CD14-positive monocyte (primary cell): Measurements from ENCODE around the gene ZNF133. TPM values are rescaled to one million over a fixed set of nuclear protein-coding genes. Genes with fewer than 3 reads are reported as not detected.

ENCODE experiments used
- DNase-seq, 3 donors: peaks; one replicate each; pipeline ENCODE4 v3.0.0-alpha.2; 2011 to 2022
- H2AFZ ChIP-seq: 2 replicates; pipeline ENCODE4 v1.6.0; 2012; ENCODE audit warnings: mild to moderate bottlenecking, low read depth, low read length, inconsistent platforms; ENCODE audit not compliant: insufficient read depth, poor library complexity, severe bottlenecking
- H3K27ac ChIP-seq, 2 donors: 1 replicate in 1 of 2; 2 replicates in 1 of 2; pipeline ENCODE4 v1.5.1; 2012 to 2013; ENCODE audit warnings: low read length in 2 of 2, control low read depth in 1 of 2, inconsistent platforms in 1 of 2, low read depth in 1 of 2, mild to moderate bottlenecking in 1 of 2
- H3K27me3 ChIP-seq, 2 donors: one replicate each; pipeline versions ENCODE4 v1.6.0 to v1.6.1; 2011 to 2013; ENCODE audit warnings: low read length in 2 of 2; ENCODE audit not compliant: control insufficient read depth in 2 of 2, insufficient read depth in 2 of 2
- H3K36me3 ChIP-seq, 2 donors: replicated peaks in 1 of 2; 1 replicate in 1 of 2; 2 replicates in 1 of 2; pipeline versions ENCODE4 v1.5.1 to v1.6.1; 2012 to 2013; ENCODE audit warnings: low read length in 2 of 2, control low read depth in 1 of 2, inconsistent platforms in 1 of 2, mild to moderate bottlenecking in 1 of 2; ENCODE audit not compliant: insufficient read depth in 2 of 2, control insufficient read depth in 1 of 2
- H3K4me1 ChIP-seq, 2 donors: 1 replicate in 1 of 2; 2 replicates in 1 of 2; pipeline versions ENCODE4 v1.5.1 to v1.6.1; 2012 to 2013; ENCODE audit warnings: low read length in 2 of 2, control low read depth in 1 of 2, inconsistent platforms in 1 of 2, mild to moderate bottlenecking in 1 of 2, moderate library complexity in 1 of 2; ENCODE audit not compliant: insufficient read depth in 2 of 2, control insufficient read depth in 1 of 2
- H3K4me2 ChIP-seq: replicated peaks from 2 replicates; pipeline ENCODE3; 2012; ENCODE audit warnings: low read length, moderate library complexity, mild to moderate bottlenecking; ENCODE audit not compliant: poor library complexity, severe bottlenecking; ENCODE audit errors: extremely low read depth
- H3K4me3 ChIP-seq, 3 experiments: fragments of 200-600 bp in 1 of 3; sonication (generic) in 1 of 3; replicated peaks in 1 of 3; 1 replicate in 2 of 3; 2 replicates in 1 of 3; pipeline ENCODE4 v1.5.1; 2011 to 2013; ENCODE audit warnings: low read length in 3 of 3, mild to moderate bottlenecking in 3 of 3, control low read depth in 2 of 3, low read depth in 2 of 3, inconsistent platforms in 1 of 3, moderate library complexity in 1 of 3
- H3K79me2 ChIP-seq: 2 replicates; pipeline ENCODE4 v1.6.0; 2012; ENCODE audit warnings: mild to moderate bottlenecking, control low read depth, inconsistent platforms, low read length, moderate library complexity; ENCODE audit not compliant: insufficient read depth
- H3K9ac ChIP-seq: 2 replicates; pipeline ENCODE4 v1.6.0; 2017; ENCODE audit warnings: low read length, mild to moderate bottlenecking; ENCODE audit not compliant: insufficient read depth, poor library complexity, severe bottlenecking
- H3K9me3 ChIP-seq, 2 donors: replicated peaks in 1 of 2; 1 replicate in 1 of 2; 2 replicates in 1 of 2; pipeline versions ENCODE4 v1.5.1 to v1.6.1; 2012 to 2013; ENCODE audit warnings: low read length in 2 of 2, control low read depth in 1 of 2; ENCODE audit not compliant: control insufficient read depth in 1 of 2, insufficient read depth in 1 of 2
- H4K20me1 ChIP-seq: 2 replicates; pipeline ENCODE4 v1.6.0; 2012; ENCODE audit warnings: mild to moderate bottlenecking, low read length, control low read depth, moderate library complexity; ENCODE audit not compliant: insufficient read depth
- H3K27ac Mint-ChIP-seq, 7 donors: one replicate each; pipeline ENCODE4 v1.8.0; 2020; ENCODE audit warnings: mild to moderate bottlenecking in 7 of 7, mixed read lengths in 7 of 7, moderate library complexity in 6 of 7, inconsistent platforms in 2 of 7
- H3K27me3 Mint-ChIP-seq, 3 donors: one replicate each; pipeline ENCODE4 v1.8.0; 2021 to 2022; ENCODE audit warnings: low read depth in 3 of 3, mild to moderate bottlenecking in 3 of 3, mixed read lengths in 3 of 3, moderate library complexity in 3 of 3, inconsistent platforms in 1 of 3
- H3K36me3 Mint-ChIP-seq, 2 donors: one replicate each; pipeline ENCODE4 v1.8.0; 2020; ENCODE audit warnings: mixed read lengths in 2 of 2, inconsistent platforms in 1 of 2, mild to moderate bottlenecking in 1 of 2
- H3K4me1 Mint-ChIP-seq: one replicate; pipeline ENCODE4 v1.8.0; 2020; ENCODE audit warnings: mild to moderate bottlenecking, mixed read lengths
- H3K4me3 Mint-ChIP-seq, 2 donors: one replicate each; pipeline ENCODE4 v1.8.0; 2020; ENCODE audit warnings: mild to moderate bottlenecking in 2 of 2, mixed read lengths in 2 of 2, moderate library complexity in 1 of 2
- H3K9me3 Mint-ChIP-seq, 7 donors: one replicate each; pipeline ENCODE4 v1.8.0; 2020 to 2022; ENCODE audit warnings: mixed read lengths in 7 of 7, mild to moderate bottlenecking in 6 of 7, moderate library complexity in 6 of 7, inconsistent platforms in 2 of 7
- CTCF ChIP-seq: fragments of 200-600 bp; IDR thresholded peaks from one replicate; pipeline ENCODE4 v1.8.0; 2022; ENCODE audit warnings: antibody characterized with exemption, mild to moderate bottlenecking
- WGBS: methylation state at CpG from one replicate; pipeline ENCODE4 v1.1.5; 2013; ENCODE audit warnings: missing lambda C conversion rate; ENCODE audit not compliant: insufficient coverage; 5-methylcytosine and 5-hydroxymethylcytosine counted together
- intact Hi-C, 2 donors: fragments of 100-400 bp; cut with micrococcal nuclease; formaldehyde crosslinking; loops; one replicate each; pipeline versions ENCODE4 v1.15.0 to v1.15.1; 2023
- polyA plus RNA-seq, 3 donors: library from polyadenylated mRNA; depleted of rRNA in 1 of 3; unstranded in 2 of 3; stranded (reverse) in 1 of 3; fragments of 300-500 nt in 2 of 3; fragments of >200 nt in 1 of 3; fragmentation: Illumina TruSeq in 2 of 3; gene quantifications; 1 replicate in 2 of 3; 2 replicates in 1 of 3; pipeline ENCODE4 v1.2.3, GENCODE V29; 2012 to 2021

Gene ZNF133
- polyA plus RNA-seq, 3 donors = 1.7 to 9.7 (median 3.4) TPM

GRCh38 chr20:18284805-18285533, 3.4 kb upstream of the ZNF133 start:
- Histone ChIP-seq H4K20me1 (no peaks in the 10 kb centered on the region), H3K79me2 (peaks cover 15% of the 10 kb centered on the region), H3K4me1 (peaks cover 11 to 16% of the 10 kb centered on the region in 2 donors), H3K4me2 (no peak overlapping the region), H3K9ac (no peak overlapping the region), H3K36me3 (no peaks in the 10 kb centered on the region), H3K9me3 (peaks cover 9 to 25% of the 10 kb centered on the region in 2 donors), H3K4me3 (no peak overlapping the region), H3K27ac (no peak overlapping the region), H2AFZ (no peak overlapping the region), H3K27me3 (peaks cover 7 to 14% of the 10 kb centered on the region in 2 donors)
- peaks cover 15% of the 10 kb centered on the region for H3K4me1 Mint-ChIP-seq
- DNase-seq = no peak
- H3K27me3 Mint-ChIP-seq = peaks cover 10 to 33% (median 23%) of the 10 kb centered on the region in 3 donors
- no CpG with 5 or more reads among the region's 3 CpGs for WGBS
- no peak overlapping the region for H3K27ac Mint-ChIP-seq
- H3K36me3 Mint-ChIP-seq = no peaks in the 10 kb centered on the region
- peaks cover 15 to 27% (median 24%) of the 10 kb centered on the region in 7 donors for H3K9me3 Mint-ChIP-seq
- H3K4me3 Mint-ChIP-seq = no peak overlapping the region
- intact Hi-C loops = loop anchor here (5.0 to 10.0 kb wide), 7 partner anchors 148 to 507 kb away; partner anchors contain the start of genes DTD1 (in 2 of the 2), DZANK1 (in 1 of the 2), KAT14 (in 1 of the 2) and MGME1 (in 1 of the 2)
- no peak for TF ChIP-seq CTCF

GRCh38 chr20:18287546-18287914, 797 bp upstream of the ZNF133 start:
- peak overlapping the region; percentile 95 to 100 (median 99) for H3K27ac Mint-ChIP-seq
- intact Hi-C loops = loop anchor here (5.0 to 10.0 kb wide), 7 partner anchors 150 to 505 kb away; partner anchors contain the start of genes DTD1 (in 2 of the 2), DZANK1 (in 1 of the 2), KAT14 (in 1 of the 2) and MGME1 (in 1 of the 2)
- Histone ChIP-seq H3K9me3 (peaks cover 9 to 25% of the 10 kb centered on the region in 2 donors), H3K9ac (peak overlapping the region; percentile 90), H3K4me1 (peaks cover 11 to 16% of the 10 kb centered on the region in 2 donors), H3K36me3 (peaks cover 0 to 11% of the 10 kb centered on the region in 2 donors), H3K4me2 (peak overlapping the region; percentile 88), H3K79me2 (peaks cover 21% of the 10 kb centered on the region), H3K27me3 (peaks cover 4 to 11% of the 10 kb centered on the region in 2 donors), H2AFZ (peak overlapping the region; percentile 94), H3K27ac (peak overlapping the region; percentile 74 to 98), H4K20me1 (no peaks in the 10 kb centered on the region), H3K4me3 (peak overlapping the region; percentile 71 to 89 (median 86))
- whole genome bisulfite sequencing = 15% methylated on average over 11 of the region's 11 CpGs
- H3K36me3 Mint-ChIP-seq = peaks cover 16 to 18% of the 10 kb centered on the region in 2 donors
- DNase-seq = peak in 1 of 3 donors; percentile 5
- H3K27me3 Mint-ChIP-seq = peaks cover 4 to 17% (median 11%) of the 10 kb centered on the region in 3 donors
- no peak for TF ChIP-seq CTCF
- peaks cover 16% of the 10 kb centered on the region for H3K4me1 Mint-ChIP-seq
- peak overlapping the region; percentile 96 to 98 for H3K4me3 Mint-ChIP-seq
- H3K9me3 Mint-ChIP-seq = peaks cover 18 to 27% (median 24%) of the 10 kb centered on the region in 7 donors
